Adrenal gland (tissue), 12 donors: Measurements from ENCODE around the gene E2F1. TPM values are rescaled to one million over a fixed set of nuclear protein-coding genes. Genes with fewer than 3 reads are reported as not detected.

Experiments used
- DNase-seq, 7 donors: peaks; one replicate each; pipeline ENCODE4 v3.0.0-alpha.2; 2019 to 2020
- H3K27ac ChIP-seq, 5 donors: fragments of 200-600 bp; sonication (generic) in 4 of 5; 1 replicate in 3 of 5; 2 replicates in 2 of 5; pipeline versions ENCODE4 v1.5.1 to v1.8.0; 2016 to 2020; ENCODE audit warnings: mild to moderate bottlenecking in 1 of 5
- H3K27me3 ChIP-seq: fragments of 200-600 bp; 2 replicates; pipeline ENCODE4 v1.8.0; 2021
- H3K36me3 ChIP-seq, 2 donors: fragments of 200-600 bp; replicated peaks in 1 of 2; 1 replicate in 1 of 2; 2 replicates in 1 of 2; pipeline versions ENCODE4 v1.5.1 to v1.8.0; 2018 to 2022
- H3K4me1 ChIP-seq, 2 donors: fragments of 200-600 bp; replicated peaks in 1 of 2; 1 replicate in 1 of 2; 2 replicates in 1 of 2; pipeline versions ENCODE4 v1.5.1 to v1.8.0; 2018 to 2021
- H3K4me3 ChIP-seq, 4 donors: fragments of 200-600 bp; sonication (generic) in 3 of 4; one replicate each; pipeline ENCODE4 v1.5.1; 2016 to 2018
- H3K9me3 ChIP-seq, 3 donors: fragments of 200-600 bp; sonication (generic) in 1 of 3; replicated peaks in 1 of 3; 1 replicate in 2 of 3; 2 replicates in 1 of 3; pipeline versions ENCODE4 v1.5.1 to v1.8.0; 2016 to 2021
- CTCF ChIP-seq, 6 experiments: fragments of 450-650 bp in 4 of 6; fragments of 200-600 bp in 2 of 6; sonication (generic) in 1 of 6; IDR thresholded peaks; 1 replicate in 5 of 6; 2 replicates in 1 of 6; pipeline versions ENCODE4 v1.5.1 to v1.8.0; 2016 to 2021; ENCODE audit warnings: antibody characterized with exemption in 6 of 6, mild to moderate bottlenecking in 2 of 6, moderate library complexity in 1 of 6
- POLR2A ChIP-seq, 2 donors: fragments of 450-650 bp; IDR thresholded peaks; one replicate each; pipeline ENCODE4 v1.6.1; 2017; ENCODE audit warnings: antibody characterized with exemption in 2 of 2, mild to moderate bottlenecking in 2 of 2, moderate library complexity in 1 of 2
- WGBS, 4 donors: extraction: QIAGEN DNeasy Blood & Tissue Kit in 2 of 4; methylation state at CpG; one replicate each; pipeline versions ENCODE4 v1.1.5 to v1.1.7; 2013 to 2017; 5-methylcytosine and 5-hydroxymethylcytosine counted together
- intact Hi-C, 2 donors: fragments of 100-400 bp; cut with DNase I; formaldehyde crosslinking; loops; one replicate each; pipeline versions ENCODE4 v1.14.1 to v1.15.0; 2022 to 2023
- polyA plus RNA-seq, 3 donors: library from polyadenylated mRNA; stranded (reverse); fragments of 200-250 nt in 2 of 3; fragments of 350-450 nt in 1 of 3; fragmentation: Illumina TruSeq in 1 of 3; extraction: RNeasy Lipid Tissue Mini Kit (QIAGEN cat#74804) in 1 of 3; gene quantifications; one replicate each; pipeline ENCODE4 v1.2.3, GENCODE V29; 2013 to 2014
- total RNA-seq, 9 donors: library from RNA; depleted of rRNA in 4 of 9; stranded (reverse); fragments of >200 nt in 4 of 9; fragments of 120-200 nt in 1 of 9; fragmentation: NEBNext Ultra II Directional in 1 of 9; extraction: Animal tissue kit (Norgen Biotek cat#: 25700) in 1 of 9; gene quantifications; one replicate each; pipeline versions ENCODE4 v1.1.0 to v1.2.4, GENCODE V29; 2013 to 2023
- donor health status: healthy with polysubstance abuse.
- donor health status: Bipolar disorder and iron deficiency.
- donor health status: DM: yes; HTN: yes; CAD: no.
- donor health status: DM: no; HTN: no; CAD: no.
- donor health status: DM: no; HTN: no; CAD: no.
- donor health status: DM: yes; HTN: yes; CAD: no.

E2F1 gene
- total and polyA plus RNA-seq, 12 donors = 3.0 to 15.7 (median 5.7) TPM

GRCh38 chr20:33679758-33680485 lies 6.3 kb downstream of the E2F1 start:
- peak in 1 of 7 donors; percentile 42 for DNase-seq
- intact Hi-C loops = loop anchor here in 1 of 2 donors (5.0 kb wide), 1 partner anchor 42 kb away; the partner anchor contains the start of gene PXMP4
- H3K36me3 ChIP-seq = no peaks in the 10 kb centered on the region
- 64 to 74% (median 71%) methylated on average over 3 to 20 of the region's 20 CpGs for WGBS, 4 donors
- no peaks in the 10 kb centered on the region for H3K27me3 ChIP-seq
- no peak overlapping the region for H3K27ac ChIP-seq
- TF ChIP-seq POLR2A (IDR thresholded peaks at IDR 0.05) (no peak), CTCF (IDR thresholded peaks at IDR 0.05) (no peak)
- peaks cover 12 to 16% of the 10 kb centered on the region in 2 donors for H3K4me1 ChIP-seq
- no peak overlapping the region for H3K4me3 ChIP-seq
- H3K9me3 ChIP-seq = no peaks in the 10 kb centered on the region

DNA sequence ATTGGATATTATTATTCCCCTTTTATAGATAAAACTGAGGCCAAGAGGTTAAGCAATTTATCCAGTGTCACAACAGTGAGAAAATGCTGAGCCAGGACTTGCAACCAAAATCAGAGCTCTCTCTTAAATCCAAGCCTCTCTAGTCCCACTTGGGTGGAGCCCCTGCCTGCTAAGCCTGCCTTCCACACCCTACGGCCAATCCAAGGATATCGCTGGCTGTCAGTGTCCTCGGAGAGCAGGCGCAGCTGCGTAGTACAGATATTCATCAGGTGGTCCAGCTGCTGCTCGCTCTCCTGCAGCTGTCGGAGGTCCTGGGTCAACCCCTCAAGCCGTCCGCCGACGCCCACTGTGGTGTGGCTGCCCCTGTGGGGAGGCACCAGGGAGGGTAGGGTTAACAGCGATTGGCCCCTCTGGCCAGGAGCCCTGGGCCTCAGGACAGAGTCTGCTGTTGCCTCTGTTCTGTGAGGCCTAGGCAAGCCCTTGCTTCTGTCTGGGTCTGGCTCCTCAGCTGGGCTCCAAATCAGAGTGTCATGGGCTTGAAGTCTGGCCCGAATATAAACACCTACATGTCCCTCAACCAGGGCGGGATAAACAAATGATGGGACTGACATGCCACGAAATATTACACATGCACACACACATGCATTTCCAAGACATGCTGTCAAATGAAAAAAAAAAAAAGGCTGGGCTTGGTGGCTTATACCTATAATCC lies 8.0 kb downstream of the E2F1 start:
- no peaks in the 10 kb centered on the region for H3K27me3 ChIP-seq
- H3K27ac ChIP-seq = no peak overlapping the region
- no peak for DNase-seq
- no peak overlapping the region for H3K4me3 ChIP-seq
- TF ChIP-seq CTCF (IDR thresholded peaks at IDR 0.05) (no peak), POLR2A (IDR thresholded peaks at IDR 0.05) (no peak)
- 83 to 94% (median 90%) methylated on average over 5 to 15 of the region's 15 CpGs for WGBS, 4 donors
- peaks cover 24 to 26% of the 10 kb centered on the region in 2 donors for H3K4me1 ChIP-seq
- no peaks in the 10 kb centered on the region for H3K9me3 ChIP-seq
- no peaks in the 10 kb centered on the region for H3K36me3 ChIP-seq
- intact Hi-C loops = no loop called here

- Histone ChIP-seq H3K4me3 (no peak overlapping the region), H3K4me1 (peaks cover 34 to 38% of the 10 kb centered on the region in 2 donors)
Observed at GRCh38 chr20:33676652-33677645, 9.2 kb downstream of the E2F1 start.

More at GRCh38 chr20:33676652-33677645, 9.2 kb downstream of the E2F1 start:
- whole genome bisulfite sequencing, 4 donors = 90 to 95% (median 94%) methylated on average over 19 to 31 of the region's 31 CpGs
- peaks cover 0 to under 1% of the 10 kb centered on the region in 2 donors for H3K36me3 ChIP-seq
- no peak for DNase-seq
- H3K27ac ChIP-seq = peak overlapping the region in 3 of 5 donors; percentile 89 to 97 (median 91)
- no peaks in the 10 kb centered on the region for H3K27me3 ChIP-seq
- H3K9me3 ChIP-seq = no peaks in the 10 kb centered on the region
- TF ChIP-seq CTCF (IDR thresholded peaks at IDR 0.05) = no peak
- TF ChIP-seq POLR2A (IDR thresholded peaks at IDR 0.05) = no peak
- intact Hi-C loops = no loop called here
